Endothelial cell of umbilical vein (primary cell): ENCODE measurements around the gene ERICH3. TPM values are rescaled to one million over a fixed set of nuclear protein-coding genes. Genes with fewer than 3 reads are reported as not detected.

Experiments
- BruUV-seq: library from RNA; stranded (reverse); fragments of 400-500 nt; replicated peaks from 2 replicates; lab custom pipeline; 2021; lab: Mats Ljungman, UMichigan
- CTCF ChIA-PET: fragments of 300-600, 350-600 bp; sonication (Branson Sonifier 250); formaldehyde crosslinking; loops from one replicate; lab custom pipeline; 2021; ENCODE audit warnings: antibody characterized with exemption, inconsistent platforms; lab: Charles Lee
- POLR2A ChIA-PET: fragments of 300-600, 350-600 bp; sonication (Branson Sonifier 250); formaldehyde crosslinking; loops from one replicate; lab custom pipeline; 2021; ENCODE audit warnings: antibody characterized with exemption, inconsistent platforms; lab: Charles Lee
- DNase-seq: peaks from one replicate; pipeline ENCODE4 v3.0.0-alpha.2; 2011; ENCODE audit warnings: low read depth, low spot score
- FAIRE-seq: peaks from 2 replicates; lab custom pipeline; 2011; peaks lifted over from hg19 to GRCh38; lab: Jason Lieb, UNC
- H2AFZ ChIP-seq: 2 replicates; pipeline ENCODE4 v1.6.0; 2012; ENCODE audit warnings: low read depth, low read length, control low read depth, inconsistent platforms
- H3K27ac ChIP-seq: 2 replicates; pipeline ENCODE4 v1.5.1; 2011; ENCODE audit warnings: low read depth, mild to moderate bottlenecking, control low read depth, low read length, moderate library complexity; ENCODE audit not compliant: insufficient read depth
- H3K27me3 ChIP-seq, 2 experiments: 2 replicates each; pipeline versions ENCODE4 v1.6.0 to v1.6.1; 2011; ENCODE audit warnings: low read length in 2 of 2, mixed read lengths in 1 of 2; ENCODE audit not compliant: control insufficient read depth in 2 of 2, insufficient read depth in 2 of 2
- H3K36me3 ChIP-seq, 2 experiments: 2 replicates in 1 of 2; 3 replicates in 1 of 2; pipeline ENCODE4 v1.5.1; 2011; ENCODE audit warnings: low read length in 2 of 2, mild to moderate bottlenecking in 1 of 2, moderate library complexity in 1 of 2; ENCODE audit not compliant: control insufficient read depth in 2 of 2, insufficient read depth in 2 of 2; ENCODE audit errors: extremely low read depth in 1 of 2
- H3K4me1 ChIP-seq: 3 replicates; pipeline ENCODE4 v1.5.1; 2011; ENCODE audit warnings: mild to moderate bottlenecking, low read length; ENCODE audit not compliant: control insufficient read depth, insufficient read depth; ENCODE audit errors: extremely low read depth
- H3K4me2 ChIP-seq: 2 replicates; pipeline ENCODE4 v1.6.1; 2011; ENCODE audit warnings: low read length, control low read depth, mixed read lengths; ENCODE audit not compliant: insufficient read depth
- H3K4me3 ChIP-seq, 3 experiments: fragments of 200-600 bp in 1 of 3; sonication (generic), shearing (Covaris generic) in 1 of 3; replicated peaks in 1 of 3; 2 replicates each; pipeline ENCODE4 v1.5.1; 2011 to 2016; ENCODE audit warnings: control low read depth in 3 of 3, low read length in 3 of 3, mild to moderate bottlenecking in 2 of 3, inconsistent platforms in 1 of 3, low read depth in 1 of 3, moderate library complexity in 1 of 3; ENCODE audit not compliant: insufficient read depth in 1 of 3
- H3K79me2 ChIP-seq: 2 replicates; pipeline ENCODE4 v1.6.0; 2012; ENCODE audit warnings: low read length, inconsistent platforms; ENCODE audit not compliant: control insufficient read depth, insufficient read depth
- H3K9ac ChIP-seq: replicated peaks from 2 replicates; pipeline ENCODE3; 2011; ENCODE audit warnings: low read length, control low read depth; ENCODE audit not compliant: insufficient read depth; ENCODE audit errors: extremely low read depth
- H3K9me1 ChIP-seq: replicated peaks from 3 replicates; pipeline ENCODE4 v1.6.0; 2011; ENCODE audit warnings: mild to moderate bottlenecking, low read length; ENCODE audit not compliant: control insufficient read depth, insufficient read depth; ENCODE audit errors: extremely low read depth
- H3K9me3 ChIP-seq: replicated peaks from 2 replicates; pipeline ENCODE4 v1.5.1; 2012; ENCODE audit warnings: low read length, inconsistent platforms; ENCODE audit not compliant: control insufficient read depth, insufficient read depth
- H4K20me1 ChIP-seq: replicated peaks from 2 replicates; pipeline ENCODE3; 2011; ENCODE audit warnings: mild to moderate bottlenecking, low read length; ENCODE audit not compliant: control insufficient read depth, insufficient read depth; ENCODE audit errors: extremely low read depth
- EZH2 ChIP-seq: IDR thresholded peaks from 2 replicates; pipeline ENCODE4 v1.6.1; 2012; ENCODE audit warnings: borderline replicate concordance, low read depth, mild to moderate bottlenecking, moderate library complexity, low read length, inconsistent platforms; ENCODE audit not compliant: severe bottlenecking
- FOS ChIP-seq: IDR thresholded peaks from 2 replicates; pipeline ENCODE4 v1.6.1; 2011; ENCODE audit warnings: mild to moderate bottlenecking, low read length, moderate library complexity, borderline replicate concordance; ENCODE audit not compliant: insufficient read depth
- GATA2 ChIP-seq: IDR thresholded peaks from 2 replicates; pipeline ENCODE4 v1.7.0; 2011; ENCODE audit warnings: low read depth, mild to moderate bottlenecking, moderate library complexity, mixed read lengths, low read length; ENCODE audit not compliant: insufficient read length, insufficient read depth
- JUN ChIP-seq: IDR thresholded peaks from 2 replicates; pipeline ENCODE4 v1.6.1; 2011; ENCODE audit warnings: borderline replicate concordance, low read depth; ENCODE audit not compliant: insufficient read length, insufficient read depth
- MYC ChIP-seq: IDR thresholded peaks from one replicate; pipeline ENCODE4 v1.6.1; 2011; ENCODE audit warnings: mild to moderate bottlenecking, low read depth, low read length
- POLR2A ChIP-seq: IDR thresholded peaks from 2 replicates; pipeline ENCODE4 v1.6.1; 2012; ENCODE audit warnings: low read depth, mild to moderate bottlenecking, control low read depth, low read length
- POLR2AphosphoS5 ChIP-seq: IDR thresholded peaks from 2 replicates; pipeline ENCODE4 v1.6.1; 2012; ENCODE audit warnings: low read depth, mild to moderate bottlenecking, control low read depth, low read length, moderate library complexity; ENCODE audit not compliant: insufficient read depth
- dilution Hi-C: fragments of 300-500 bp; cut with MboI; formaldehyde crosslinking; loops from one replicate; pipeline ENCODE4 v1.15.0; 2019; ENCODE audit warnings: low sequenced_read_pairs; ENCODE audit not compliant: extremely low pct_ligation_motif_present
- intact Hi-C: fragments of 100-400 bp; cut with micrococcal nuclease; formaldehyde crosslinking; loops from one replicate; pipeline ENCODE4 v1.10.0; 2022
- polyA plus RNA-seq, 4 experiments: library from polyadenylated mRNA; depleted of rRNA in 3 of 4; stranded (reverse) in 3 of 4; unstranded in 1 of 4; fragments of >200 nt; gene quantifications; 2 replicates each; pipeline versions ENCODE4 v1.2.1 to v1.2.3, GENCODE V29; 2011 to 2012; ENCODE audit warnings: missing spikeins in 1 of 4
- total RNA-seq: library from RNA; stranded (reverse); gene quantifications from 2 replicates; pipeline ENCODE4 v1.2.3, GENCODE V29; 2021
- TF ChIP-seq, protein P1 (sequence below), 2 donors: IDR thresholded peaks; 1 replicate in 1 of 2; 2 replicates in 1 of 2; pipeline ENCODE4 v1.5.1; 2011; ENCODE audit warnings: low read length in 2 of 2, mild to moderate bottlenecking in 2 of 2, moderate library complexity in 2 of 2, control low read depth in 1 of 2, inconsistent platforms in 1 of 2, low read depth in 1 of 2; ENCODE audit not compliant: insufficient read depth in 1 of 2; ENCODE audit errors: extremely low read depth in 1 of 2
- TF ChIP-seq, protein P2 (sequence below): IDR thresholded peaks from 2 replicates; pipeline ENCODE4 v1.6.1; 2011; ENCODE audit not compliant: insufficient read depth, insufficient read length

Gene ERICH3
- total and polyA plus RNA-seq, 2 donors (not counting 3 experiments of a cell fraction or from before 2014, with no cell fraction given) = not detected

DNA sequence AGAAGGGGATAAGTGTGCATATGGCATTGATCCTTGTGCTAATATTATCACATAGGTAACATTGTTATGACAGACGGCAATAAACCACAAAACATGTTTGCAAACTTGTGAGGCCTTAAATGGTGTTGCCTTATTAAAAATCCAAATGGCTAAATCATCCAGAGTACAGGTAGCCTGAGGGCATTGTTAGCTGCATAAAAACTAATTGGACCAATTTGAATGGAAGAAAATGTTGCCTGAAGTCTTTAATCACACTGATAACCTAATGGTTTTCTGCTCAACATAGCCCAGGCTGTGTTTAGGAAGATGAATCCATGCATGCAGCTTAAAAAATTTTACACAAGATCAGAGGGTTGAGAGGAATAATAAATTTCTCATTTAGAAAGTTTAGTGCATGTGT, 141.8 kb downstream of the ERICH3 start:
- Histone ChIP-seq H3K36me3 (no peaks in the 10 kb centered on the region), H3K4me3 (no peak overlapping the region), H3K4me1 (no peaks in the 10 kb centered on the region), H3K9ac (no peak overlapping the region), H2AFZ (no peak overlapping the region), H3K4me2 (no peak overlapping the region), H4K20me1 (no peaks in the 10 kb centered on the region), H3K27ac (no peak overlapping the region), H3K9me3 (peaks cover 2% of the 10 kb centered on the region), H3K79me2 (no peaks in the 10 kb centered on the region), H3K27me3 (no peaks in the 10 kb centered on the region), H3K9me1 (no peaks in the 10 kb centered on the region)
- intact Hi-C loops = no loop called here
- POLR2A ChIA-PET = no interaction called here
- FAIRE-seq = no peak
- CTCF ChIA-PET = no interaction called here
- no TSS peak for BruUV-seq
- no peak for DNase-seq
- dilution Hi-C loops = no loop called here
- TF ChIP-seq FOS (no peak), POLR2A (no peak), POLR2AphosphoS5 (no peak), MYC (no peak), EZH2 (no peak), GATA2 (no peak), JUN (no peak)
- TF ChIP-seq, protein P1, sequence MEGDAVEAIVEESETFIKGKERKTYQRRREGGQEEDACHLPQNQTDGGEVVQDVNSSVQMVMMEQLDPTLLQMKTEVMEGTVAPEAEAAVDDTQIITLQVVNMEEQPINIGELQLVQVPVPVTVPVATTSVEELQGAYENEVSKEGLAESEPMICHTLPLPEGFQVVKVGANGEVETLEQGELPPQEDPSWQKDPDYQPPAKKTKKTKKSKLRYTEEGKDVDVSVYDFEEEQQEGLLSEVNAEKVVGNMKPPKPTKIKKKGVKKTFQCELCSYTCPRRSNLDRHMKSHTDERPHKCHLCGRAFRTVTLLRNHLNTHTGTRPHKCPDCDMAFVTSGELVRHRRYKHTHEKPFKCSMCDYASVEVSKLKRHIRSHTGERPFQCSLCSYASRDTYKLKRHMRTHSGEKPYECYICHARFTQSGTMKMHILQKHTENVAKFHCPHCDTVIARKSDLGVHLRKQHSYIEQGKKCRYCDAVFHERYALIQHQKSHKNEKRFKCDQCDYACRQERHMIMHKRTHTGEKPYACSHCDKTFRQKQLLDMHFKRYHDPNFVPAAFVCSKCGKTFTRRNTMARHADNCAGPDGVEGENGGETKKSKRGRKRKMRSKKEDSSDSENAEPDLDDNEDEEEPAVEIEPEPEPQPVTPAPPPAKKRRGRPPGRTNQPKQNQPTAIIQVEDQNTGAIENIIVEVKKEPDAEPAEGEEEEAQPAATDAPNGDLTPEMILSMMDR (IDR thresholded peaks at IDR 0.05; ENCODE audit: extremely low read depth in 1 of 2, insufficient read depth in 1 of 2, low read depth in 1 of 2, low read length in 2 of 2) = no peak
- TF ChIP-seq, protein P2, sequence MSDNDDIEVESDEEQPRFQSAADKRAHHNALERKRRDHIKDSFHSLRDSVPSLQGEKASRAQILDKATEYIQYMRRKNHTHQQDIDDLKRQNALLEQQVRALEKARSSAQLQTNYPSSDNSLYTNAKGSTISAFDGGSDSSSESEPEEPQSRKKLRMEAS = no peak
